SJCRH30 (cell line): ENCODE data around the gene VIPR2. TPM values are rescaled to one million over a fixed set of nuclear protein-coding genes. Genes with fewer than 3 reads are reported as not detected.
"Not testable (repeated sequence)": the region's sequence is repeated elsewhere in the genome, so short reads cannot be mapped to it uniquely, and the experiment has no call there.

Experiments used
- DNase-seq, 2 experiments: peaks; one replicate each; pipeline ENCODE4 v3.0.0-alpha.2; 2015 to 2020
- H3K27ac ChIP-seq: fragments of 250-450 bp; sonication (Bioruptor Pico); 2 replicates; pipeline ENCODE4 v1.5.1; 2020; ENCODE audit warnings: mild to moderate bottlenecking, moderate library complexity
- H3K27me3 ChIP-seq: fragments of 250-450 bp; sonication (Bioruptor Pico); 2 replicates; pipeline ENCODE4 v1.5.1; 2020; ENCODE audit warnings: mild to moderate bottlenecking, moderate library complexity
- H3K36me3 ChIP-seq: fragments of 250-450 bp; sonication (Bioruptor Pico); 2 replicates; pipeline ENCODE4 v1.5.1; 2020; ENCODE audit warnings: mild to moderate bottlenecking, moderate library complexity
- H3K4me1 ChIP-seq: fragments of 250-450 bp; sonication (Bioruptor Pico); 2 replicates; pipeline ENCODE4 v1.5.1; 2020; ENCODE audit warnings: mild to moderate bottlenecking, moderate library complexity
- H3K4me3 ChIP-seq: fragments of 250-450 bp; sonication (Bioruptor Pico); 2 replicates; pipeline ENCODE4 v1.5.1; 2020; ENCODE audit warnings: mild to moderate bottlenecking, moderate library complexity
- H3K9me3 ChIP-seq: fragments of 250-450 bp; sonication (Bioruptor Pico); replicated peaks from 2 replicates; pipeline ENCODE4 v1.5.1; 2020; ENCODE audit warnings: mild to moderate bottlenecking, moderate library complexity
- total RNA-seq: library from RNA; depleted of rRNA; stranded (reverse); fragments of >200 nt; shearing (Covaris generic); gene quantifications from 2 replicates; pipeline ENCODE4 v1.2.3, GENCODE V29; 2014

Gene VIPR2
- total RNA-seq, 1 experiment from 2014 or later = 10.2 TPM

DNA sequence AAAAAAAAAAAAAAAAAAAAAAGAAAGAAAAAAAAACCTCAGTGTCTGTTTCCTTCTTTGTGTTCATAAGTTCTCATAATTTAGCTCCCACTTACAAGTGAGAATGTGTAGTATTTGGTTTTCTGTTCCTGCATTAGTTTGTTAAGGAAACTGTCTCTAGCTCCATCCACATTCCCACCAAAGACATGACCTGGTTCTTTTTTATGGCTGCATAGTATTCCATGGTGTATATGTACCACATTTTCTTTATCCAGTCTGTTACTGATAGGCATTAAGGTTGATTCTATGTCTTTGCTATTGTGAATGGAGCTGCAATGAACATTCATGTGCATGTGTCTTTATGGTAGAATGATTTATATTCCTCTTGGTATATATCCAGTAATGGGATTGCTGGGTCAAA is 21.4 kb downstream of the VIPR2 start:
- not testable (repeated sequence) for H3K27ac ChIP-seq, H3K9me3 ChIP-seq, H3K27me3 ChIP-seq, DNase-seq, H3K4me3 ChIP-seq, H3K36me3 ChIP-seq, H3K4me1 ChIP-seq

DNA sequence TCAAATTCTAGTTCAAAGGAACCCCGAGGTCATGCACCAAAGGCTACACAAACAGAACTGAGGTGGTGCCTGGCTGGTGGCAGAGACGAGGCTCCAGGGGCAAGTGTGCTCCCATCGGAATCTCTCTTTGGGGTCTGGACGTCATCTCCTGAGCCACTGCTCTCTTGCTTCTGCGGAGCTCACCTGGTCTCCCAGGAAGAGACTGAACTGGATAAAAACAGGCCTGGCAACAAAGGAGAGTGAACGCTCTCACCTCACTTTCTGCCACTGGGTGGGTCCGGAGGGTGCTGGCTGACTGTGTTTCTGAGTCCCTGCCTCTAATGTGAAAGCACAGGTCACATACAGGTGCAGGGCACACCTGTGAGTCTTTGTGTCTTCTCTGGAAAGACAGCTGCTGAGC is 22.4 kb downstream of the VIPR2 start:
- DNase-seq = no peak
- no peaks in the 10 kb centered on the region for H3K9me3 ChIP-seq
- no peaks in the 10 kb centered on the region for H3K36me3 ChIP-seq
- H3K27ac ChIP-seq = no peak overlapping the region
- H3K27me3 ChIP-seq = no peaks in the 10 kb centered on the region
- H3K4me3 ChIP-seq = no peak overlapping the region
- H3K4me1 ChIP-seq = no peaks in the 10 kb centered on the region

DNA sequence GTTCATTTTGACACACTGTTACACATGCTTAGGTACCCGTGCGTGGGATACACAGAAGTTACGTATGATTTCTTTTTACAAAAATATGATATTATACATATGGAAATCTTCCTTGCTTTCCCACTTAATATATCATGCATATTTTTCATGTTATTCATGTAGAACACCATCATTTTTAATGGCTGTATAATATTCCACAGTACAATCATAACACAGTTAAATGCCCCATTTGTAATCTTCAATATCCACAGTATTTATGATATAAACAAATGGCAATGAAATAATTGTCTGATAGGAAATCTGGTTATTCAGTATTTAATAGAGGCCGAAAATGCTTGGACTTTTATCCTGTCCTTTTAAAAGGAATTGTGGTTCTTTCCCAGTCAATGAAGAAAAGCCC is 23.2 kb downstream of the VIPR2 start:
- H3K36me3 ChIP-seq = no peaks in the 10 kb centered on the region
- H3K4me1 ChIP-seq = no peaks in the 10 kb centered on the region
- no peak for DNase-seq
- H3K27ac ChIP-seq = no peak overlapping the region
- no peaks in the 10 kb centered on the region for H3K9me3 ChIP-seq
- no peak overlapping the region for H3K4me3 ChIP-seq
- H3K27me3 ChIP-seq = no peaks in the 10 kb centered on the region

DNA sequence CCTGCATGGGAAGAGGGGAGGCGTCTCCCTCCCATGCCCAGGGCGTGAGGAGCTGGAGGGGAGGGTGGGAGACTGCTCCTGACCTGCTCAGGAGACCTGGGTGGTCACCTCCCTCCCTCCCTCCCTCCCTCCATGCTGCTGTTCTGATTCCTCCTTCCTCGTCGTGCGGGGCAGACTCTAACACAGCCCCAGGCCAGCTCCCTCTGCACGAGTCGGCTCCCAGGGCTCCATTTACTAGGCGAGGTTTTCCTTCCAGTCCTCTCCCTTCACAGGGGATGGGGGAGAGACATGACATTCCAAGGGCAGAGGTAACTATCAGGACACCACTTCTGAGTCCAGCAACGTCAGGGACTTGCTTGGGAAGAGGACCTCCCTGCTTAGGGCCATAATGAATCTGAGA is 23.6 kb downstream of the VIPR2 start:
- H3K4me3 ChIP-seq = no peak overlapping the region
- H3K36me3 ChIP-seq = no peaks in the 10 kb centered on the region
- no peak overlapping the region for H3K27ac ChIP-seq
- DNase-seq = no peak
- H3K9me3 ChIP-seq = no peaks in the 10 kb centered on the region
- H3K4me1 ChIP-seq = no peaks in the 10 kb centered on the region
- H3K27me3 ChIP-seq = no peaks in the 10 kb centered on the region

DNA sequence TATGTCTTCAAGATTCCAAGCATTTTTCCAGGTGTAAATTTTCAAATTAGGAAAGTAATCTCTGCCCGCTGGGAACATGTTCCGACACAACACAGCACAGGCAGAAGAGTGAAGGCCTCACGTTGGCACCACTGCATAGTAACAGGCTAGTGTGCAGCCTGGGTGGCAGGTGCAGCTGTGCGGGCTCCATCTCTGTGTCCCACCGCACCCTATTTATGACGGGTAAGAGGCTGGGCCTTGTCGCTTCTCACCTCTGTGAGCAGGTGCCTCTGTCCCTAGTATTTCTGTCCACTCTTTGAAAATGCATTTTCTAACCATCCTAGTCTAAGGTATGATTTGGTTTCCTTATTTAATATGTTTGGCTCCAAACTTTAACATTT is 24.1 kb downstream of the VIPR2 start:
- no peak for DNase-seq
- Histone ChIP-seq H3K27me3 (no peaks in the 10 kb centered on the region), H3K4me1 (no peaks in the 10 kb centered on the region), H3K27ac (no peak overlapping the region), H3K4me3 (no peak overlapping the region), H3K9me3 (no peaks in the 10 kb centered on the region), H3K36me3 (no peaks in the 10 kb centered on the region)

DNA sequence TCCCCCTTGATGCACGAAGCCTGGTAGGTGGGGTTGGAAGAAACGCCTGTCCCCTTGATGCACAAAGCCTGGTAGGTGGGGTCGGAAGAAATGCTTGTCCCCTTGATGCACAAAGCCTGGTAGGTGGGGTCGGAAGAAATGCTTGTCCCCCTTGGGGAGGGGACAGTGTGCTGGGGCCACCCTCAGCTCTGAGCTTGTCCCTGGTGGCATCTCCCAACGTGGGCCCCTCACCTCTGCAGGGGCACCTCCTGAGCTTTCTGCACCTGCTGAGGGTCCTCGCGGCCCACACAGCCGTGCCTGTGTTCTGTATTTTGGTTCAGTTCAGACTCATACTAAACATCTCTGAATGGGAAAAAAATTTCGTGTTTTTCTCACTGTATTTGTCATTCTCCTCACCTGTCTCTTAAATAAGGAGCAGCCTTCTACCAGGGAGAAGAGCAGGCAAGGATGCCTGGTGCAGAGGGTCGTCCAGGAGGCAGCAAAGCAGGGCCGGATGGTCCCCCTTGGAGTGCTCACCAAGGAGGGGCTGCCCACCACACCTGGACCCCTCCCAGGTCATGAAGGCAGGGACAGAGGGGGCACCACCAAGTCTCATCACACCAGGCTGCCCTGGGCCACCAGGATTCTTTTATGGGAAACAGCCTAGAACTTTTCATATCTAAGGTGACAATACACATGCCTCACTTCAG is 24.7 kb downstream of the VIPR2 start:
- Histone ChIP-seq H3K36me3 (no peaks in the 10 kb centered on the region), H3K4me3 (no peak overlapping the region), H3K27me3 (no peaks in the 10 kb centered on the region), H3K9me3 (no peaks in the 10 kb centered on the region), H3K27ac (no peak overlapping the region), H3K4me1 (no peaks in the 10 kb centered on the region)
- DNase-seq = no peak

DNA sequence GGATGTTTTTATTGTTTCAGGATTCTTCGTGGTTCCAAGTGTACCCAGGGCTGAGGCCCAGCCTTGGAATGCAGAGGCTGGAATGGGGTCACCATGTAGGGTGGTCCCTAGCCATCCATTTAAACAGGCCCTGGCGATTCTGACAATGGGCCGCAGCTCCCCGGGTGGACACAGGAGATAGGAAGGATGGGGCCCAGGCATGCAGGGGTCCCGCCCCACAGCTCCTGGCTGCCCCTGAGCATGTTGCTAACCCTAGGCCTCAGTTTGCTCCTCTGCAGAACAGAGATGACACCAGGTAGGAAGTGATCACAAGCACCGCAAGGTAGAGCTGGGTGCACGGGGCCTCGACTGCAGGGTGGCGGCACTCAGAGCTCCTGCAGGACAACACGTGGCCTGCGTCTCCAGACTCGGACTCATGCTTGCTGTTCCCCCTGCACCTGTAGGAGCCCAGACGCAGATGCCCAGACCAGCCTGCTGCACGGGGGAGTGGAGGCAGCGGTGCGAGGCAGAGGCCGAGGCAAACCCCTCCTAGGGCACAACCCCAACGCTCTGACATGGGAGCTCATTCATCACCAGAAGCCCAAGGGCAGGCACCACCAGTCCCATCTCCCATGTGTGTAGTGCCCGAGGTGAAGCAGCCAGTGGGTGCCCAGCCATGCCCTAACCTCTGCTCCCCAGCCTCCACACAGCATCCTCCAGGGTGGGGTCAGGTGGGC is 25.5 kb downstream of the VIPR2 start:
- H3K4me1 ChIP-seq = no peaks in the 10 kb centered on the region
- H3K4me3 ChIP-seq = no peak overlapping the region
- DNase-seq = no peak
- H3K27ac ChIP-seq = no peak overlapping the region
- H3K27me3 ChIP-seq = no peaks in the 10 kb centered on the region
- no peaks in the 10 kb centered on the region for H3K9me3 ChIP-seq
- no peaks in the 10 kb centered on the region for H3K36me3 ChIP-seq

DNA sequence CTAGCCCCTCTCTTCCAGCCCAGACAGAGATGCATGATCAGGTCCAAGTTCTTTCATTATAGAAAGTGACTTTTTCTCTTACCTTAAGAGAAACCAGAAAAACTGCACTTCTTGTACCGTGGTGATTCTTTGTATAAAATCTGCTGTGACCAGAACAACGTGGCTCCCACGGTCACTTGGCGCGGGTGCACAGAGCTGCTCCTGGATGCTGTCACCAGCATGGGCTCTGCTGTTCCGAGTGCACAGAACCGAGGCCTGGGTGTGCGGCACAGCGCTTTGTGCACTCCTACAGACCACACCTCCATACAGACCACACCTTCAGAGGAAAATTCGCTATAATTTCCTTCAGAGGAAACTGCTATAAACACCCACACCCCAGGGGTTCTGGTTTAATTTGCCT is 26.0 kb downstream of the VIPR2 start:
- H3K9me3 ChIP-seq = no peaks in the 10 kb centered on the region
- no peak overlapping the region for H3K27ac ChIP-seq
- H3K4me3 ChIP-seq = no peak overlapping the region
- H3K36me3 ChIP-seq = no peaks in the 10 kb centered on the region
- DNase-seq = no peak
- no peaks in the 10 kb centered on the region for H3K27me3 ChIP-seq
- H3K4me1 ChIP-seq = no peaks in the 10 kb centered on the region

DNA sequence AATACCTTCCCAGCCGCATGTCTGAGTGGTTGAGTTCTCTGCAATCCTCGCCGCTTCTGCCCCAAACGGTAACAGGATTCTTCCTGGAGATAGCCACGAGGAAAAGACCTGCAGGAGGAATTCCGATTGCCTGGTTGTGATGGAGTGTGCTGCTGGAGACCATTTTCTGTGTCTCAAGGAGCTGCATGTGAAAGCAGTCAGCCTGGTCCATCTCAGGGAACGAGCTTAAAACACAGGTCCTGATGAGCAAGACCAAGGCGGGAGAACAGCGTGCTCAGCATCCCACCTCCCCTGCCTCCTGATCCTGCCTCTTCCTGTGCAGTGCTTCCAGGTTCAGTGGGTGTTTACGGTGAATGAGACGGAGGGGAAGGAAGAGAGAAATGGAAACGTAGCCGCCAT is 26.5 kb downstream of the VIPR2 start:
- Histone ChIP-seq H3K4me1 (no peaks in the 10 kb centered on the region), H3K27ac (no peak overlapping the region), H3K9me3 (no peaks in the 10 kb centered on the region), H3K4me3 (no peak overlapping the region), H3K36me3 (no peaks in the 10 kb centered on the region), H3K27me3 (no peaks in the 10 kb centered on the region)
- no peak for DNase-seq

DNA sequence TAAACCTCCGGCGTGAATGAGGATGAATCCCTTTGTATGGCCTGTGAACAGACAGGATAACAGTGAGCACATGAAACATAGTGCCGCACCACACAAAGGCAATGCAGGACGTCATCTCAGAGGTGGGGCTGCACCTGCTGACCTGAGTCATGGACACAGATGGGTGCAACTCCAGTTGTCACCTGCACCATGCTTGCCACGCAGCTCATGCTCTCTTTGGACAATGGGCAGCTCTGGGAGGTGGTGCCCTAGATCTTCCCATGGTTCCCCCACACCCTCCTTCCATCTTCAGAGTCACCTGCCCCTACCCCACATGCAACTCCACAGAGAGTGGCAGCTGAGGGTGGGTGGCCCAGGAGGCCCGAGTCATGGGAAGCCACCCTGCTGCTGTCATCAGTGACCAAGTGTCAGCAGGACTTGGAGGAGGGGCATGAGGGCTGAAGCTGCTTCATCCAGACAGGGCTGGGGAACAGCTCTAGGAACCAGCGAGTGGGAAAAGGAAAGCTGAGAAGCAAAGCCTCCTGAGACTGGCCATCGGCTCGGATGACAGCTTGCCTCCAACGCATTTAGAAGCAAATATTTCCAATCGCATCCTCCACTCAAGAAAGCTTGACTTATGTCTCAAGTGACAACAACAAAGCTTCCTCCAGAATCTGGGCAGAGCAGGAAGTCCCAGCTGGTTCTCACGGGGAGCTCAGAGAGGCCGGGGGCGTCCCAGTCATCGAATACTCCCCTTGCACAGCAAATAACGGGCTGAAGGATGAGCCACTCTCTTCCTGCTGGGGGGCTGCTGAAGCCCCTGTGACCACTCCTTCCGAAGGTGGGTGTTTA is 27.1 kb downstream of the VIPR2 start:
- no peak for DNase-seq
- Histone ChIP-seq H3K9me3 (no peaks in the 10 kb centered on the region), H3K4me1 (no peaks in the 10 kb centered on the region), H3K27ac (no peak overlapping the region), H3K27me3 (no peaks in the 10 kb centered on the region), H3K4me3 (no peak overlapping the region), H3K36me3 (no peaks in the 10 kb centered on the region)

DNA sequence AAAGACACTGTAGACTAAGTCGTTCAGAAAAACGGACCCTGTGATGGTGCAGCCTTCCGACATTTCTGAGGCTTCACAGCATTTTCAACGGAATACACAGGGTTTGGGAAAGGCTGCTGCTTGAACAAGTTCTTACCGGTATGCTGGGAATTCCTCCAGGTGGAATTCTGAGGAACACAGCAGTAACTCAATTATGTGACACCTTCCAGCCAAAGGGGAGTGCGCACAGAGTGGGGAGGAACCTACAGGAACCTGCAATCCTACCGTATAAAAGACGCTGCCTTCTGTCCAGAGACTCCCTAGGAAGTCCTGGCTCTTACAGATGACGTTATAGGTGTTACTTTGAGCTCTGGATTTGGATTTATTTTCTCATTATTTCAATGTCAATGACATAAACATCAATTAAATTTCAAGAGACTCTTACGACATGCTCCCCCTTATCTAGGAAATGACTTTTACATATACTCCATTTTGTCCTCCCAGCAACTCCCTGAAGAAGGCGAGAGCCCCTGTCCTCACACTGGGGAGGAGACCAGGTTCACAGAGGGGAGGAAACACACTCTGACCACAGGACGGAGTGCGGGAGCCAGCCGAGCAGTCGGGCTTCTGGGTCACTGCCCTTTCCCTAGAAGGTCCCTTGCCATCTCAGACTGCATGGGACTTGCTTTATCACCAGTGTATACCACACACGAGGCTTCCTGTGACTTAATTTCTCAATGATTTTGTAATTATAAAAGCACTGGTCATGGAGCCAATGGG is 27.9 kb downstream of the VIPR2 start:
- no peak overlapping the region for H3K27ac ChIP-seq
- H3K4me3 ChIP-seq = no peak overlapping the region
- no peaks in the 10 kb centered on the region for H3K36me3 ChIP-seq
- H3K9me3 ChIP-seq = no peaks in the 10 kb centered on the region
- DNase-seq = no peak
- no peaks in the 10 kb centered on the region for H3K27me3 ChIP-seq
- no peaks in the 10 kb centered on the region for H3K4me1 ChIP-seq

DNA sequence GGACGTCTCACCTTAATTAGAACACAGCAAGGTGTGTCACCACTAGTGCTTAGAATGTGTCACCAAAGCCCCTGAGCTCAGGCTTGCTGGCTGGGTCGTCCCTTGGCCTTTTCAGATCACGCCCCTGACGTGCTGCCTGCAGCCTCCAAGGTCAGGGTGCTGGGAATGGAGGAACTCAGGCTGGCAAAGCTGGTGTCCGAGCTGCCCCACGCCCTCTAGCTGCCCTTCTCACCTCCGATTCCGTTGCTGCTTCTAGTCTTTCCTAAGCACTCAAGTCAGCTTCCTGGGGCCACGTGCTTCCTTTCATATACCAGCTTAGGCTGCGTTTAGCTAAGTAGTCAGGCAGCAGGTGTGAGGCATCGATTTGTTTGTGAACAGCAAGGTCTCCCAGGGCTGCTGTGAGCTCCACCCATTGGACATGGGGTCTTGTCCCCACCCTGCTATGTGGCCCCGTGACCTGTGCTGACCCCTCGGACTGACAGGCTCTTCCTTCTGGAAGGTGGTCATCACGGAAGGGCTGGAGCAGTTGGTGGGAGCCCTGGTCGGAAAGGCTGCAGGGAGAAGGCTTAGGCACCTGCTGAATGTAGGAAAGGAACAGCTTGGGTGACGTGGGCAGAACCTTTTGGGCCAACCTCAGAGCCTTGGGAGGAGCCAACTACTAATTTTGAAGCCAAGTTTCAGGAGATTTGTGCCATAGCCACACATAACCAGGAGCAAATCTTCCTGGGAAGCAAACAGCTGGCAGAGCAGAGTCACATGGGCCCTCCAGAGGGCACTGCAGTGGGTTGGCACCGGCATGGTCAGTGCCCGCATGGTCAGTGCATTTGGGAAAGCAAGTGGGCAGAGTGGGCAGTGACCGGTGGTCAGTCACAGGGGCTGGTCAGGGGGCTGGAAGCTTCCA is 28.8 kb downstream of the VIPR2 start:
- H3K36me3 ChIP-seq = no peaks in the 10 kb centered on the region
- H3K9me3 ChIP-seq = no peaks in the 10 kb centered on the region
- no peaks in the 10 kb centered on the region for H3K4me1 ChIP-seq
- no peak overlapping the region for H3K27ac ChIP-seq
- no peaks in the 10 kb centered on the region for H3K27me3 ChIP-seq
- no peak for DNase-seq
- H3K4me3 ChIP-seq = no peak overlapping the region

DNA sequence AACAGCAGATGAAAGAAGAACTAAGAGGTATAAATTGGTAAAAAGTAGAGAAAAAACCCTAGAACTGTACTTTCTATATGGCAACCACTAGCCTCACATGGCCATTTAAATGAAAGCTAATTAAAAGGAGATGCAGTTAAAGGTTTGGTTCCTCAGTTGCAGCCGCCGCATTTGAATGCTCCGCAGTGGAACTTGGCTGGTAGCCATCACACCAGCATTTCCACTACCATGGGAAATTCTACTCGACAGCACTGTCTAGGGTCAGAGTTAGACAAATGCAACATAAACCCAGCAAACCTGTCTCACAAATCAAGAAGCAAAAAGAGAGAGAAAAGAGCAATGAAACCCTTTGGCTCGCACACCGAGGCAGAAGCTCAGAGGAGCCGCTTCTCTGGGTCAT is 29.7 kb downstream of the VIPR2 start:
- Histone ChIP-seq H3K9me3 (no peaks in the 10 kb centered on the region; the same call in 1 of the 2 replicates), H3K4me1 (no peaks in the 10 kb centered on the region), H3K27me3 (no peaks in the 10 kb centered on the region), H3K27ac (no peak overlapping the region), H3K36me3 (no peaks in the 10 kb centered on the region), H3K4me3 (no peak overlapping the region)
- DNase-seq = no peak

DNA sequence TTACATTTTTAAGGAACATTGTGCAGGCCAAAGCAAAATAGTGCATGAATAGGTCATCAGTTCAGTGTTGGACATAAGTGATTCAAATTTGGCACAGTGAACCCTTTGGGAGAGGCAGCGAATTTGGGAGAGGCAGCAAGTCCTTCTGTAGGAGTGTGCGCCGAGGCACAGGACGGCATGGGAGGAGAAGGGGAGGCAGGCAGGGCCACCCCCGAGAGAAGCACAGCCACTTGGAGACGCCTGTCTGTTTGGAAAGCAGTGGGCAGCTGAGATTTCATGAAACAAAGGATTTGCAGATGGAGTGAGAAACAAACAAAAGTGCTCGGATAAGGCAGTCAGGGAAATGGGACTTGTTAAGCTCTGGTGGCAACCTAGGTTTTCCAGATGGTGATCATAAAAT is 30.6 kb downstream of the VIPR2 start:
- Histone ChIP-seq H3K4me3 (no peak overlapping the region), H3K4me1 (no peaks in the 10 kb centered on the region), H3K36me3 (no peaks in the 10 kb centered on the region), H3K27ac (no peak overlapping the region), H3K9me3 (no peaks in the 10 kb centered on the region; the same call in 1 of the 2 replicates), H3K27me3 (no peaks in the 10 kb centered on the region)
- DNase-seq = no peak
